ENCODE measurements around the gene INF2.

INF2 gene

GRCh38 chr14:104770851-104771272 is 81.4 kb downstream of the INF2 start:
- DNase-seq (ENCODE audit: low read depth): no peak

GRCh38 chr14:104771374-104771773 is 82.0 kb downstream of the INF2 start:
- DNase-seq (ENCODE audit: low read depth): no peak
